Measurements from ENCODE around the gene RBM6. TPM values are rescaled to one million over a fixed set of nuclear protein-coding genes. Genes with fewer than 3 reads are reported as not detected.

RBM6 gene
- total and polyA plus RNA-seq, 2 experiments from 2014 or later, result 62.7 to 121 TPM

- no peak for TF ChIP-seq CTCF (IDR thresholded peaks at IDR 0.05; ENCODE audit: low read depth, low read length)
- no peaks in the 10 kb centered on the region for H3K36me3 ChIP-seq
Observed at GRCh38 chr3:49955636-49956035, 15.7 kb downstream of the RBM6 start.

GRCh38 chr3:49966233-49966942 lies 26.4 kb downstream of the RBM6 start:
- no peak overlapping the region for H3K4me3 ChIP-seq
- TF ChIP-seq CTCF (IDR thresholded peaks at IDR 0.05; ENCODE audit: low read depth, low read length), result no peak
- peaks cover 18% of the 10 kb centered on the region for H3K36me3 ChIP-seq
- H3K27ac ChIP-seq, result no peak overlapping the region
- no peaks in the 10 kb centered on the region for H3K9me3 ChIP-seq (ENCODE audit: low read depth)
- no peaks in the 10 kb centered on the region for H3K27me3 ChIP-seq
- DNase-seq (ENCODE audit: low read depth in 1 of 2, low spot score in 1 of 2), result no peak
- no peaks in the 10 kb centered on the region for H3K4me1 ChIP-seq (ENCODE audit: low read depth)

More at GRCh38 chr3:49955636-49956035, 15.7 kb downstream of the RBM6 start:
- H3K4me3 ChIP-seq, result no peak overlapping the region
- H3K9me3 ChIP-seq (ENCODE audit: low read depth), result no peaks in the 10 kb centered on the region
- DNase-seq (ENCODE audit: low read depth in 1 of 2, low spot score in 1 of 2), result no peak
- H3K27ac ChIP-seq, result no peak overlapping the region
- H3K4me1 ChIP-seq (ENCODE audit: low read depth), result peaks cover 12% of the 10 kb centered on the region
- no peaks in the 10 kb centered on the region for H3K27me3 ChIP-seq

- Histone ChIP-seq H3K9me3 (ENCODE audit: low read depth) (no peaks in the 10 kb centered on the region), H3K4me1 (ENCODE audit: low read depth) (no peaks in the 10 kb centered on the region), H3K27ac (peak overlapping the region; percentile 34), H3K36me3 (peaks cover 24% of the 10 kb centered on the region), H3K4me3 (no peak overlapping the region), H3K27me3 (no peaks in the 10 kb centered on the region)
- no peak for TF ChIP-seq CTCF (IDR thresholded peaks at IDR 0.05; ENCODE audit: low read depth, low read length)
- DNase-seq (ENCODE audit: low read depth in 1 of 2, low spot score in 1 of 2), result peak in 1 of 2 donors; percentile 56
Observed at GRCh38 chr3:49967291-49967690, 27.3 kb downstream of the RBM6 start.

GRCh38 chr3:49968346-49968745 lies 28.4 kb downstream of the RBM6 start:
- DNase-seq (ENCODE audit: low read depth in 1 of 2, low spot score in 1 of 2), result no peak
- no peaks in the 10 kb centered on the region for H3K4me1 ChIP-seq (ENCODE audit: low read depth)
- no peak overlapping the region for H3K27ac ChIP-seq
- H3K9me3 ChIP-seq (ENCODE audit: low read depth), result no peaks in the 10 kb centered on the region
- peaks cover 23% of the 10 kb centered on the region for H3K36me3 ChIP-seq
- no peaks in the 10 kb centered on the region for H3K27me3 ChIP-seq
- H3K4me3 ChIP-seq, result no peak overlapping the region
- TF ChIP-seq CTCF (IDR thresholded peaks at IDR 0.05; ENCODE audit: low read depth, low read length), result no peak

- Histone ChIP-seq H3K9me3 (ENCODE audit: low read depth) (no peaks in the 10 kb centered on the region), H3K4me3 (no peak overlapping the region), H3K36me3 (peaks cover 24% of the 10 kb centered on the region), H3K27me3 (no peaks in the 10 kb centered on the region), H3K4me1 (ENCODE audit: low read depth) (no peaks in the 10 kb centered on the region), H3K27ac (no peak overlapping the region)
- no peak for TF ChIP-seq CTCF (IDR thresholded peaks at IDR 0.05; ENCODE audit: low read depth, low read length)
- DNase-seq (ENCODE audit: low read depth in 1 of 2, low spot score in 1 of 2), result no peak
Observed at GRCh38 chr3:49972656-49973055, 32.7 kb downstream of the RBM6 start.

Data from cardiac muscle cell (in vitro differentiated cells and primary cell).